HCT116 (cell line): ENCODE results near the gene ST3GAL2.

Experiments
- EGR1 ChIP-seq: IDR thresholded peaks from 2 replicates; pipeline ENCODE4 v1.6.1; 2012; ENCODE audit warnings: low read depth
- EZH2 ChIP-seq: fragments of 200-600 bp; sonication (generic); IDR thresholded peaks from 2 replicates; pipeline ENCODE4 v1.6.1; 2017; ENCODE audit warnings: antibody characterized with exemption, mixed run types
- POLR2A ChIP-seq: IDR thresholded peaks from 2 replicates; pipeline ENCODE4 v1.7.0; 2011; ENCODE audit warnings: borderline replicate concordance; ENCODE audit not compliant: insufficient read depth, insufficient read length; ENCODE audit errors: extremely low read depth
- SIN3A ChIP-seq: IDR thresholded peaks from 2 replicates; pipeline ENCODE4 v1.6.1; 2012; ENCODE audit warnings: low read depth
- TCF7L2 ChIP-seq: IDR thresholded peaks from 2 replicates; pipeline ENCODE4 v1.7.0; 2011; ENCODE audit warnings: borderline replicate concordance, inconsistent platforms; ENCODE audit not compliant: insufficient read depth, insufficient read length; ENCODE audit errors: extremely low read depth
- TF ChIP-seq, protein P1 (sequence below): IDR thresholded peaks from 2 replicates; pipeline ENCODE4 v1.6.1; 2012
- TF ChIP-seq, protein P2 (sequence below), 3 experiments: fragments of 200-600 bp in 1 of 3; sonication (generic) in 1 of 3; IDR thresholded peaks in 2 of 3; conservative IDR thresholded peaks in 1 of 3; 2 replicates each; pipeline ENCODE4 v1.5.1; 2012 to 2017; ENCODE audit warnings: low read depth in 2 of 3, low read length in 2 of 3, antibody characterized with exemption in 1 of 3, borderline replicate concordance in 1 of 3, control low read depth in 1 of 3, mild to moderate bottlenecking in 1 of 3, mixed read lengths in 1 of 3, mixed run types in 1 of 3, moderate library complexity in 1 of 3; ENCODE audit not compliant: insufficient read depth in 1 of 3
- TF ChIP-seq, protein P3 (sequence below): IDR thresholded peaks from 2 replicates; pipeline ENCODE4 v1.6.1; 2011; ENCODE audit warnings: mild to moderate bottlenecking, low read length, moderate library complexity; ENCODE audit not compliant: insufficient replicate concordance; ENCODE audit errors: extremely low read depth
- TF ChIP-seq, protein P4 (sequence below): IDR thresholded peaks from 2 replicates; pipeline ENCODE4 v1.6.1; 2012; ENCODE audit warnings: low read depth

DNA sequence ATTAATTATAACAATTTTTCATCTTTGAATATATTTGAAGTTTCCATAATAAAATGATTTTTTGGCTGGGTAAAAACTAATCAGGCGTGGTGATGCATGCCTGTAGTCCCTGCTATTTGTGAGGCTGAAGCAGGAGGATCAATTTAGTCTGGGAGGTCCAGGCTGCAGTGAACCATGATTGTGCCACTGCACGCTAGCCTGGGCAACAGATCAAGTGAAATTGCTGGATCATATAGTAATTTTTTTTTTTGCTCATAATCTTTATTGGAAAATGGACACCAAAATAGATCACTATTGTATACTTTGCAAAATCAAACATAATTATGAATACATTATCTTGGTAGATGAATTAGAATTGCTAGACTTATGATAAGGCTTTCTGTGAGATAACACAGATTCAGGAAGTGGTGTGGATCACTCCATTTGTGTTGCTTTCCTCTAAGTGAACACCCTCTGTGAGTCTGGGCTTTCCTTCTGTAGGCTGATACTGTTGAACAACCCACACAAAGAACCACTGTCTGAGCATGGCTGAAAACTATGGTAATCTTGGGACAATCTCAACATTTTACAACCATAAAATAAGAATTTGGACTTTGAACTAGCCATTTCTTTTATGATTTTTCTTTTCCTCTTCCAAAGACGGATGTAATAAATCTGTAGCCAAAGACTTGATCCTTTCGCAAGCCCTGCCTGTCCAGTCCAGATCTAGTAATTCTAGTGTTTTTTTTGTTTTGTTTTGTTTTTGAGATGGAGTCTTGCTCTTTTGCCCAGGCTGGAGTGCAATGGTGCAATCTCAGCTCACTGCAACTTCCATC lies 5.6 kb upstream of the ST3GAL2 start:
- TF ChIP-seq, protein P1, sequence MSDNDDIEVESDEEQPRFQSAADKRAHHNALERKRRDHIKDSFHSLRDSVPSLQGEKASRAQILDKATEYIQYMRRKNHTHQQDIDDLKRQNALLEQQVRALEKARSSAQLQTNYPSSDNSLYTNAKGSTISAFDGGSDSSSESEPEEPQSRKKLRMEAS: no peak
- TF ChIP-seq EZH2 (no peak), SIN3A (no peak), TCF7L2 (no peak), POLR2A (no peak), EGR1 (no peak)
- TF ChIP-seq, protein P2, sequence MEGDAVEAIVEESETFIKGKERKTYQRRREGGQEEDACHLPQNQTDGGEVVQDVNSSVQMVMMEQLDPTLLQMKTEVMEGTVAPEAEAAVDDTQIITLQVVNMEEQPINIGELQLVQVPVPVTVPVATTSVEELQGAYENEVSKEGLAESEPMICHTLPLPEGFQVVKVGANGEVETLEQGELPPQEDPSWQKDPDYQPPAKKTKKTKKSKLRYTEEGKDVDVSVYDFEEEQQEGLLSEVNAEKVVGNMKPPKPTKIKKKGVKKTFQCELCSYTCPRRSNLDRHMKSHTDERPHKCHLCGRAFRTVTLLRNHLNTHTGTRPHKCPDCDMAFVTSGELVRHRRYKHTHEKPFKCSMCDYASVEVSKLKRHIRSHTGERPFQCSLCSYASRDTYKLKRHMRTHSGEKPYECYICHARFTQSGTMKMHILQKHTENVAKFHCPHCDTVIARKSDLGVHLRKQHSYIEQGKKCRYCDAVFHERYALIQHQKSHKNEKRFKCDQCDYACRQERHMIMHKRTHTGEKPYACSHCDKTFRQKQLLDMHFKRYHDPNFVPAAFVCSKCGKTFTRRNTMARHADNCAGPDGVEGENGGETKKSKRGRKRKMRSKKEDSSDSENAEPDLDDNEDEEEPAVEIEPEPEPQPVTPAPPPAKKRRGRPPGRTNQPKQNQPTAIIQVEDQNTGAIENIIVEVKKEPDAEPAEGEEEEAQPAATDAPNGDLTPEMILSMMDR (IDR thresholded peaks at IDR 0.05 in 2 of 3, conservative IDR thresholded peaks at IDR 0.05 in 1 of 3; ENCODE audit: borderline replicate concordance in 1 of 3, insufficient read depth in 1 of 3, low read depth in 2 of 3, low read length in 2 of 3): no peak
- TF ChIP-seq, protein P3, sequence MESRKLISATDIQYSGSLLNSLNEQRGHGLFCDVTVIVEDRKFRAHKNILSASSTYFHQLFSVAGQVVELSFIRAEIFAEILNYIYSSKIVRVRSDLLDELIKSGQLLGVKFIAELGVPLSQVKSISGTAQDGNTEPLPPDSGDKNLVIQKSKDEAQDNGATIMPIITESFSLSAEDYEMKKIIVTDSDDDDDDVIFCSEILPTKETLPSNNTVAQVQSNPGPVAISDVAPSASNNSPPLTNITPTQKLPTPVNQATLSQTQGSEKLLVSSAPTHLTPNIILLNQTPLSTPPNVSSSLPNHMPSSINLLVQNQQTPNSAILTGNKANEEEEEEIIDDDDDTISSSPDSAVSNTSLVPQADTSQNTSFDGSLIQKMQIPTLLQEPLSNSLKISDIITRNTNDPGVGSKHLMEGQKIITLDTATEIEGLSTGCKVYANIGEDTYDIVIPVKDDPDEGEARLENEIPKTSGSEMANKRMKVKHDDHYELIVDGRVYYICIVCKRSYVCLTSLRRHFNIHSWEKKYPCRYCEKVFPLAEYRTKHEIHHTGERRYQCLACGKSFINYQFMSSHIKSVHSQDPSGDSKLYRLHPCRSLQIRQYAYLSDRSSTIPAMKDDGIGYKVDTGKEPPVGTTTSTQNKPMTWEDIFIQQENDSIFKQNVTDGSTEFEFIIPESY: no peak
- TF ChIP-seq, protein P4, sequence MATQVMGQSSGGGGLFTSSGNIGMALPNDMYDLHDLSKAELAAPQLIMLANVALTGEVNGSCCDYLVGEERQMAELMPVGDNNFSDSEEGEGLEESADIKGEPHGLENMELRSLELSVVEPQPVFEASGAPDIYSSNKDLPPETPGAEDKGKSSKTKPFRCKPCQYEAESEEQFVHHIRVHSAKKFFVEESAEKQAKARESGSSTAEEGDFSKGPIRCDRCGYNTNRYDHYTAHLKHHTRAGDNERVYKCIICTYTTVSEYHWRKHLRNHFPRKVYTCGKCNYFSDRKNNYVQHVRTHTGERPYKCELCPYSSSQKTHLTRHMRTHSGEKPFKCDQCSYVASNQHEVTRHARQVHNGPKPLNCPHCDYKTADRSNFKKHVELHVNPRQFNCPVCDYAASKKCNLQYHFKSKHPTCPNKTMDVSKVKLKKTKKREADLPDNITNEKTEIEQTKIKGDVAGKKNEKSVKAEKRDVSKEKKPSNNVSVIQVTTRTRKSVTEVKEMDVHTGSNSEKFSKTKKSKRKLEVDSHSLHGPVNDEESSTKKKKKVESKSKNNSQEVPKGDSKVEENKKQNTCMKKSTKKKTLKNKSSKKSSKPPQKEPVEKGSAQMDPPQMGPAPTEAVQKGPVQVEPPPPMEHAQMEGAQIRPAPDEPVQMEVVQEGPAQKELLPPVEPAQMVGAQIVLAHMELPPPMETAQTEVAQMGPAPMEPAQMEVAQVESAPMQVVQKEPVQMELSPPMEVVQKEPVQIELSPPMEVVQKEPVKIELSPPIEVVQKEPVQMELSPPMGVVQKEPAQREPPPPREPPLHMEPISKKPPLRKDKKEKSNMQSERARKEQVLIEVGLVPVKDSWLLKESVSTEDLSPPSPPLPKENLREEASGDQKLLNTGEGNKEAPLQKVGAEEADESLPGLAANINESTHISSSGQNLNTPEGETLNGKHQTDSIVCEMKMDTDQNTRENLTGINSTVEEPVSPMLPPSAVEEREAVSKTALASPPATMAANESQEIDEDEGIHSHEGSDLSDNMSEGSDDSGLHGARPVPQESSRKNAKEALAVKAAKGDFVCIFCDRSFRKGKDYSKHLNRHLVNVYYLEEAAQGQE: no peak
